GM12878 (cell line): ENCODE results near the gene DCPS.

Experiments
- ATF2 ChIP-seq: IDR thresholded peaks from 2 replicates; pipeline ENCODE4 v1.6.1; 2012; ENCODE audit warnings: low read length, inconsistent platforms
- CHD4 ChIP-seq: fragments of 200-600 bp; sonication (generic); IDR thresholded peaks from 2 replicates; pipeline ENCODE4 v1.6.1; 2016; ENCODE audit warnings: mild to moderate bottlenecking
- ETV6 ChIP-seq, 2 experiments: fragments of 450-650 bp in 1 of 2; IDR thresholded peaks in 1 of 2; conservative IDR thresholded peaks in 1 of 2; 2 replicates each; pipeline ENCODE4 v1.6.1; 2014; ENCODE audit warnings: antibody characterized with exemption in 1 of 2, borderline replicate concordance in 1 of 2, low read depth in 1 of 2, mild to moderate bottlenecking in 1 of 2, moderate library complexity in 1 of 2
- EZH2 ChIP-seq: IDR thresholded peaks from 2 replicates; pipeline ENCODE4 v1.6.1; 2012; ENCODE audit warnings: low read depth, mild to moderate bottlenecking, control low read depth, inconsistent platforms, low read length, borderline replicate concordance; ENCODE audit not compliant: control insufficient read depth
- FOS ChIP-seq: IDR thresholded peaks from 3 replicates; pipeline ENCODE4 v1.6.1; 2011; ENCODE audit warnings: borderline replicate concordance; ENCODE audit not compliant: insufficient read length; ENCODE audit errors: extremely low read depth
- MTA2 ChIP-seq: fragments of 450-650 bp; IDR thresholded peaks from 2 replicates; pipeline ENCODE4 v1.6.1; 2016; ENCODE audit warnings: low read depth, mild to moderate bottlenecking, moderate library complexity
- RCOR1 ChIP-seq: conservative IDR thresholded peaks from 2 replicates; pipeline ENCODE4 v1.6.1; 2012; ENCODE audit warnings: low read depth, low read length, improper control_type of control experiment
- SMAD1 ChIP-seq: fragments of 450-650 bp; IDR thresholded peaks from 2 replicates; pipeline ENCODE4 v1.6.1; 2018; ENCODE audit warnings: mild to moderate bottlenecking, low read depth; ENCODE audit not compliant: partially characterized antibody
- SMARCA5 ChIP-seq: fragments of 450-650 bp; IDR thresholded peaks from 2 replicates; pipeline ENCODE4 v1.6.1; 2017; ENCODE audit warnings: mild to moderate bottlenecking
- TF ChIP-seq, protein P1 (sequence below), 3 experiments: IDR thresholded peaks in 2 of 3; conservative IDR thresholded peaks in 1 of 3; 2 replicates each; pipeline ENCODE4 v1.5.1; 2011; ENCODE audit warnings: low read depth in 3 of 3, low read length in 3 of 3, mild to moderate bottlenecking in 3 of 3, control low read depth in 2 of 3, moderate library complexity in 2 of 3, inconsistent platforms in 1 of 3, mixed read lengths in 1 of 3; ENCODE audit not compliant: control insufficient read depth in 2 of 3, insufficient read depth in 1 of 3; ENCODE audit errors: extremely low read depth in 1 of 3
- TF ChIP-seq, protein P2 (sequence below): IDR thresholded peaks from 2 replicates; pipeline ENCODE4 v1.6.1; 2011; ENCODE audit warnings: mild to moderate bottlenecking, low read depth, low read length, moderate library complexity; ENCODE audit not compliant: insufficient replicate concordance

DNA sequence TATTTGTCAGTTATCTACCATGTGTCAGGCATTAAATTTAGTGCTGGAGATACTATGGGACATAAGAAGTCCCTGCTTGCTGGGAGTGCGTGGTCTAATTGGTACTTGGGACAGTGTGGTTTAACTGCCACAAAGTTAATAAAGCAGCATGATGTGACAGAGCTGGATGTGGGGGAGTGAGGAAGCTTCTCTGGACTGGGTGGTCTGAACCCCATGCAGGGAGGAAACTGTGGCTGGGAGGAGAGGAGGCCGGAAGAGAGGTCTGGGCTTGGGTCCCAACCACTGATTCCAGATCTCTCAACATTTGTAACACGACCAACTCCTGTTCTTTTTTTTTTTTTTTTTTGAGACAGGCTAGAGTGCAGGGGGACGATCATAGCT, 88.8 kb downstream of the DCPS start:
- TF ChIP-seq SMARCA5 = no peak
- no peak for TF ChIP-seq SMAD1
- TF ChIP-seq, protein P1, sequence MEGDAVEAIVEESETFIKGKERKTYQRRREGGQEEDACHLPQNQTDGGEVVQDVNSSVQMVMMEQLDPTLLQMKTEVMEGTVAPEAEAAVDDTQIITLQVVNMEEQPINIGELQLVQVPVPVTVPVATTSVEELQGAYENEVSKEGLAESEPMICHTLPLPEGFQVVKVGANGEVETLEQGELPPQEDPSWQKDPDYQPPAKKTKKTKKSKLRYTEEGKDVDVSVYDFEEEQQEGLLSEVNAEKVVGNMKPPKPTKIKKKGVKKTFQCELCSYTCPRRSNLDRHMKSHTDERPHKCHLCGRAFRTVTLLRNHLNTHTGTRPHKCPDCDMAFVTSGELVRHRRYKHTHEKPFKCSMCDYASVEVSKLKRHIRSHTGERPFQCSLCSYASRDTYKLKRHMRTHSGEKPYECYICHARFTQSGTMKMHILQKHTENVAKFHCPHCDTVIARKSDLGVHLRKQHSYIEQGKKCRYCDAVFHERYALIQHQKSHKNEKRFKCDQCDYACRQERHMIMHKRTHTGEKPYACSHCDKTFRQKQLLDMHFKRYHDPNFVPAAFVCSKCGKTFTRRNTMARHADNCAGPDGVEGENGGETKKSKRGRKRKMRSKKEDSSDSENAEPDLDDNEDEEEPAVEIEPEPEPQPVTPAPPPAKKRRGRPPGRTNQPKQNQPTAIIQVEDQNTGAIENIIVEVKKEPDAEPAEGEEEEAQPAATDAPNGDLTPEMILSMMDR (IDR thresholded peaks at IDR 0.05 in 2 of 3, conservative IDR thresholded peaks at IDR 0.05 in 1 of 3; ENCODE audit: control insufficient read depth in 2 of 3, extremely low read depth in 1 of 3, insufficient read depth in 1 of 3, low read depth in 3 of 3, low read length in 3 of 3) = no peak
- no peak for TF ChIP-seq CHD4
- no peak for TF ChIP-seq ETV6 (conservative IDR thresholded peaks at IDR 0.05 in 1 of 2, IDR thresholded peaks at IDR 0.05 in 1 of 2; ENCODE audit: borderline replicate concordance in 1 of 2, low read depth in 1 of 2)
- no peak for TF ChIP-seq FOS
- TF ChIP-seq EZH2 = no peak
- TF ChIP-seq, protein P2, sequence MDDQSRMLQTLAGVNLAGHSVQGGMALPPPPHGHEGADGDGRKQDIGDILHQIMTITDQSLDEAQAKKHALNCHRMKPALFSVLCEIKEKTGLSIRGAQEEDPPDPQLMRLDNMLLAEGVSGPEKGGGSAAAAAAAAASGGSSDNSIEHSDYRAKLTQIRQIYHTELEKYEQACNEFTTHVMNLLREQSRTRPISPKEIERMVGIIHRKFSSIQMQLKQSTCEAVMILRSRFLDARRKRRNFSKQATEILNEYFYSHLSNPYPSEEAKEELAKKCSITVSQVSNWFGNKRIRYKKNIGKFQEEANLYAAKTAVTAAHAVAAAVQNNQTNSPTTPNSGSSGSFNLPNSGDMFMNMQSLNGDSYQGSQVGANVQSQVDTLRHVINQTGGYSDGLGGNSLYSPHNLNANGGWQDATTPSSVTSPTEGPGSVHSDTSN = no peak
- no peak for TF ChIP-seq ATF2
- TF ChIP-seq RCOR1 = no peak
- no peak for TF ChIP-seq MTA2
